HG02571 (cell line): Measurements from ENCODE around the gene PDGFRB.

ENCODE experiments used
- ATAC-seq: cut with Tn5 transposase; IDR thresholded peaks from one replicate; pipeline ENCODE4 v1.9.1; 2021; ENCODE audit warnings: mild to moderate bottlenecking, moderate library complexity; ENCODE audit not compliant: unreplicated experiment

Gene PDGFRB

GRCh38 chr5:150133581-150134197 lies 22.0 kb downstream of the PDGFRB start:
- ATAC-seq, result no peak

GRCh38 chr5:150132740-150133139 lies 22.9 kb downstream of the PDGFRB start:
- ATAC-seq, result no peak

GRCh38 chr5:150131978-150132694 lies 23.5 kb downstream of the PDGFRB start:
- ATAC-seq, result no peak

GRCh38 chr5:150131461-150131860 lies 24.2 kb downstream of the PDGFRB start:
- ATAC-seq, result no peak

- ATAC-seq, result no peak
Observed at GRCh38 chr5:150130493-150130922, 25.1 kb downstream of the PDGFRB start.

GRCh38 chr5:150129813-150130492 lies 25.7 kb downstream of the PDGFRB start:
- ATAC-seq, result no peak

- no peak for ATAC-seq
Observed at GRCh38 chr5:150129454-150129812, 26.2 kb downstream of the PDGFRB start.

GRCh38 chr5:150126921-150127265 lies 28.8 kb downstream of the PDGFRB start:
- no peak for ATAC-seq

- no peak for ATAC-seq
Observed at GRCh38 chr5:150126199-150126920, 29.3 kb downstream of the PDGFRB start.

GRCh38 chr5:150125334-150125733 lies 30.3 kb downstream of the PDGFRB start:
- no peak for ATAC-seq

- ATAC-seq, result no peak
Observed at GRCh38 chr5:150124596-150124995, 31.0 kb downstream of the PDGFRB start.

- no peak for ATAC-seq
Observed at GRCh38 chr5:150124111-150124557, 31.5 kb downstream of the PDGFRB start.

- no peak for ATAC-seq
Observed at GRCh38 chr5:150123542-150123941, 32.1 kb downstream of the PDGFRB start.

GRCh38 chr5:150122536-150123481 lies 32.8 kb downstream of the PDGFRB start:
- ATAC-seq, result no peak

GRCh38 chr5:150122158-150122510 lies 33.5 kb downstream of the PDGFRB start:
- no peak for ATAC-seq

- ATAC-seq, result no peak
Observed at GRCh38 chr5:150121448-150122157, 34.0 kb downstream of the PDGFRB start.

- ATAC-seq, result no peak
Observed at GRCh38 chr5:150120617-150121447, 34.8 kb downstream of the PDGFRB start.

GRCh38 chr5:150120062-150120441 lies 35.6 kb downstream of the PDGFRB start:
- no peak for ATAC-seq
